ENCODE data around the gene ANKRD1.
A peak's percentile ranks its signal among the peaks of the same experiment; 100 is the strongest.
"Not testable (repeated sequence)": the region's sequence is repeated elsewhere in the genome, so short reads cannot be mapped to it uniquely, and the experiment has no call there.

Gene ANKRD1

GRCh38 chr10:90912174-90912573, 8.7 kb downstream of the ANKRD1 start:
- no peak for DNase-seq (ENCODE audit: extremely low read depth, insufficient read length)
- no peaks in the 10 kb centered on the region for H3K36me3 ChIP-seq (ENCODE audit: control insufficient read depth, insufficient read depth, low read length)
- H3K27me3 ChIP-seq (replicated peaks; ENCODE audit: control insufficient read depth, insufficient read depth, low read length), result no peaks in the 10 kb centered on the region
- no peak for TF ChIP-seq CTCF (IDR thresholded peaks at IDR 0.05; ENCODE audit: insufficient read depth, low read length, poor library complexity, severe bottlenecking)
- H3K4me3 ChIP-seq (replicated peaks; ENCODE audit: low read depth, low read length), result no peak overlapping the region

GRCh38 chr10:90911133-90912051, 9.5 kb downstream of the ANKRD1 start:
- Histone ChIP-seq H3K4me3 (replicated peaks; ENCODE audit: low read depth, low read length) (no peak overlapping the region), H3K36me3 (ENCODE audit: control insufficient read depth, insufficient read depth, low read length) (no peaks in the 10 kb centered on the region), H3K27me3 (replicated peaks; ENCODE audit: control insufficient read depth, insufficient read depth, low read length) (no peaks in the 10 kb centered on the region)
- peak; percentile 41 for DNase-seq (ENCODE audit: extremely low read depth, insufficient read length)
- peak; percentile 77 for TF ChIP-seq CTCF (IDR thresholded peaks at IDR 0.05; ENCODE audit: insufficient read depth, low read length, poor library complexity, severe bottlenecking)

GRCh38 chr10:90906596-90906995, 14.3 kb downstream of the ANKRD1 start:
- no peaks in the 10 kb centered on the region for H3K27me3 ChIP-seq (replicated peaks; ENCODE audit: control insufficient read depth, insufficient read depth, low read length)
- TF ChIP-seq CTCF (IDR thresholded peaks at IDR 0.05; ENCODE audit: insufficient read depth, low read length, poor library complexity, severe bottlenecking), result no peak
- no peak for DNase-seq (ENCODE audit: extremely low read depth, insufficient read length)
- no peak overlapping the region for H3K4me3 ChIP-seq (replicated peaks; ENCODE audit: low read depth, low read length)
- no peaks in the 10 kb centered on the region; the same call in none of the 2 replicates for H3K36me3 ChIP-seq (ENCODE audit: control insufficient read depth, insufficient read depth, low read length)

GRCh38 chr10:90905925-90906324, 15.0 kb downstream of the ANKRD1 start:
- TF ChIP-seq CTCF (IDR thresholded peaks at IDR 0.05; ENCODE audit: insufficient read depth, low read length, poor library complexity, severe bottlenecking), result no peak
- Histone ChIP-seq H3K4me3 (replicated peaks; ENCODE audit: low read depth, low read length) (no peak overlapping the region), H3K27me3 (replicated peaks; ENCODE audit: control insufficient read depth, insufficient read depth, low read length) (no peaks in the 10 kb centered on the region), H3K36me3 (ENCODE audit: control insufficient read depth, insufficient read depth, low read length) (no peaks in the 10 kb centered on the region; the same call in none of the 2 replicates)
- peak; percentile 9 for DNase-seq (ENCODE audit: extremely low read depth, insufficient read length)

- not testable (repeated sequence) for H3K27me3 ChIP-seq (replicated peaks; ENCODE audit: control insufficient read depth, insufficient read depth, low read length); H3K36me3 ChIP-seq (ENCODE audit: control insufficient read depth, insufficient read depth, low read length); DNase-seq (ENCODE audit: extremely low read depth, insufficient read length); H3K4me3 ChIP-seq (replicated peaks; ENCODE audit: low read depth, low read length)
Observed at GRCh38 chr10:90896916-90897315, 24.0 kb downstream of the ANKRD1 start.

GRCh38 chr10:90893190-90893589, 27.7 kb downstream of the ANKRD1 start:
- H3K27me3 ChIP-seq (replicated peaks; ENCODE audit: control insufficient read depth, insufficient read depth, low read length), result no peaks in the 10 kb centered on the region
- peaks cover 2% of the 10 kb centered on the region for H3K36me3 ChIP-seq (ENCODE audit: control insufficient read depth, insufficient read depth, low read length)
- no peak overlapping the region for H3K4me3 ChIP-seq (replicated peaks; ENCODE audit: low read depth, low read length)
- DNase-seq (ENCODE audit: extremely low read depth, insufficient read length), result no peak
- TF ChIP-seq CTCF (IDR thresholded peaks at IDR 0.05; ENCODE audit: insufficient read depth, low read length, poor library complexity, severe bottlenecking), result no peak
